LNCAP (cell line): Measurements from ENCODE around the gene GPR18.

Experiments
- CTCF ChIP-seq: fragments of 450-650 bp; IDR thresholded peaks from 2 replicates; pipeline ENCODE4 v1.5.1; 2017; ENCODE audit warnings: mild to moderate bottlenecking

GPR18 gene

GRCh38 chr13:99258210-99258860 is at the start of gene GPR18:
Gene GPR18 (minus strand): TSS chr13:99258379. CDS start chr13:99255872, 2,507 bp downstream.
- no peak for TF ChIP-seq CTCF

GRCh38 chr13:99307648-99308339 is 49.6 kb upstream of the GPR18 start:
- TF ChIP-seq CTCF: no peak

GRCh38 chr13:99307247-99307646 is 49.1 kb upstream of the GPR18 start, which contains the start of gene GPR183:
Gene GPR183 (minus strand): TSS chr13:99307399. CDS start chr13:99296145, 11,254 bp downstream.
- no peak for TF ChIP-seq CTCF

GRCh38 chr13:99305566-99305965 is 47.4 kb upstream of the GPR18 start:
- no peak for TF ChIP-seq CTCF

GRCh38 chr13:99305158-99305557 is 47.0 kb upstream of the GPR18 start:
- no peak for TF ChIP-seq CTCF

- no peak for TF ChIP-seq CTCF
Observed at GRCh38 chr13:99304541-99304940, 46.4 kb upstream of the GPR18 start.

- TF ChIP-seq CTCF: no peak
Observed at GRCh38 chr13:99303863-99304521, 45.8 kb upstream of the GPR18 start.
